HG03520 (cell line): ENCODE data around the gene CHRM3.

Experiments
- ATAC-seq: cut with Tn5 transposase; IDR thresholded peaks from one replicate; pipeline ENCODE4 v1.9.1; 2021; ENCODE audit warnings: mild to moderate bottlenecking, moderate library complexity; ENCODE audit not compliant: unreplicated experiment

The CHRM3 gene

GRCh38 chr1:239394107-239394506 is 7.7 kb downstream of the CHRM3 start:
- no peak for ATAC-seq

DNA sequence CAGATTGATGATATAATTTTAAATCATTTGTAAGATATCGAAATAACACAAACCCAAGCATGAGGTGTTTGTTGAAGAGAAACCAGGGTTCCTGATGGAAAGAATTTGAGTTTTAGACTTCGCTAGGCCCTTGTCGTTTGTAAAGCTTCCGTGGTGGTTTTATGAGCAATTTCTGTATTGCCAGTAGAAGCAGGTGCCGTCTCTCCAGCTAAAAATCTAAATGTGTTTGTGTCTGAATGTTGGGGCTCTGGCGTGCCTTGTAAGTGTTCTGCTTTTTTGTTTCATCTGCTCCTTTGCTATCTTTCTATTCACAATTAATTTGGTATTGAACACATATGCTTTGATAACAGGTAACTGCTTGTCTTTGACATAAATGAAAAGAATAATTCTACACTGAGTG is 27.5 kb downstream of the CHRM3 start:
- ATAC-seq, result no peak

- no peak for ATAC-seq
Measured at GRCh38 chr1:239417221-239417620, 30.9 kb downstream of the CHRM3 start.

GRCh38 chr1:239417986-239418640 is 31.7 kb downstream of the CHRM3 start:
- ATAC-seq, result no peak

GRCh38 chr1:239418681-239419080 is 32.3 kb downstream of the CHRM3 start:
- ATAC-seq, result no peak

GRCh38 chr1:239421811-239422210 is 35.4 kb downstream of the CHRM3 start:
- no peak for ATAC-seq

DNA sequence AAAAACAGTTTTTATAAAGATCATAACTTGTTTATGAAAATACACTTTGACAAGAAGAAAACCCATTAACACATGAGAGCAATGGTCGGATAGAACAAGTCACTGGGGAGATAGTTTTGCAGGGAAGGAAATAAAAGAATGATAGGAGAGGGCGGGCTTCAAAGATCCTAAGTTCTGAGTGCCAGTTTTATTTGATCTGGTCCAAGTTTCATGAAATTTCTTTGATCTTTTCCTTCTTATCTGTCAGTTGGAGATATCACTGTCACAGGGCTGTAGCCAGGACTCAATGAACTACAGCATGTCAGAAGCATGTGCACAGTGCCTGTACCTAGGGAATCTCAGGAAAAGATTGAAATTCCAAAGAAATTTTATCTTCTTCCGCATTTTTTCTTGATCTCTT is 36.5 kb downstream of the CHRM3 start:
- ATAC-seq, result no peak

DNA sequence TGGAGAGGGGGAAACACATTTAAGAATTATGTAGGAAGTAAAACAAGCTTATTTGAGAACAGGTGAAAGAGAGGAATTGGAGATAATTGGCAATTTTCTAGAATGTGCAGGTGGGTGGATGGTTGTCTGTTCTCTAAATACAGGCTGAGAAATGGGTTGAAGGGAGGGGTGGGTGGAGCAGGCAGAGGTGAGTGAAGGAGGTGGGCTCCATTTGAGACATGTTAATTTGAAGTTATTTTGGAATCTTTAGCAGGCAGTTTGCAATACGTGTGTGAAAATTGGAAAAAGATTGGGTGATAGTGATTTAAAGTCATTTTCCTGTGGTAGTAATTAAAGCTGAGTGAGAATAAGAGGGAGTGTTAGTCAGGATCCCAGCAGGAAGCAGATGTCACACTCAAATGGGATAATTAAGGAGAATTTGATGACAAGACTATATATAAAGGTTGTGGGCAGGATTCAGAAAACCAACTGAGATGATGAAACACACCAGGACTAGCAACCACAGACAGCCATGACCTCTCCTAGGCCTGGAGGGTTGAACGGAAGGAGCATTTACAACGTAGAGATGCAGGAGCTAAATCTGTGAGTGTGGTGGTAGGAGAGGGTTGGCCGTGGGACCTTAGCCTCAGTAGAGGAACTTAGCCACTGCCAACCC is 40.6 kb downstream of the CHRM3 start:
- ATAC-seq, result no peak

- ATAC-seq, result no peak
Measured at GRCh38 chr1:239427712-239428111, 41.3 kb downstream of the CHRM3 start.

GRCh38 chr1:239428120-239428710 is 41.8 kb downstream of the CHRM3 start:
- no peak for ATAC-seq

DNA sequence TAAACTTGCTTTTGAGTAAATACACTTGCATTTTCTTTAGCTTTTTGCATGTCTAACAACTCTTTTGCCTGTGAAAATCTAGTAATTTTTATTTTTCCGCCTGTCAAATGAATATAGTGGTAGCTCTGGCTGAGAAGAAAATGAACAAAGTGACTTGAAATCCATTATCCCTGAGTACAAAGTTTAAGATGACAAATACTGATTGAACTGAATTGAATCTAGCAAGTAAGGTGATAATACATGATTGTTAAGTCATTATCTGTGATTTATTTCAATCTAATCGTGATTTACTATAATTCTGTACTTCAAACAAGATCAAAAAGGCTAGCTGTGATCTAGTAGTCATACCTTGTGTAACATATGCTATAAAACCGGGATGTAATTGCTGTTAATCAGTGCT is 42.8 kb downstream of the CHRM3 start:
- no peak for ATAC-seq

GRCh38 chr1:239432255-239432654 is 45.9 kb downstream of the CHRM3 start:
- ATAC-seq, result no peak

DNA sequence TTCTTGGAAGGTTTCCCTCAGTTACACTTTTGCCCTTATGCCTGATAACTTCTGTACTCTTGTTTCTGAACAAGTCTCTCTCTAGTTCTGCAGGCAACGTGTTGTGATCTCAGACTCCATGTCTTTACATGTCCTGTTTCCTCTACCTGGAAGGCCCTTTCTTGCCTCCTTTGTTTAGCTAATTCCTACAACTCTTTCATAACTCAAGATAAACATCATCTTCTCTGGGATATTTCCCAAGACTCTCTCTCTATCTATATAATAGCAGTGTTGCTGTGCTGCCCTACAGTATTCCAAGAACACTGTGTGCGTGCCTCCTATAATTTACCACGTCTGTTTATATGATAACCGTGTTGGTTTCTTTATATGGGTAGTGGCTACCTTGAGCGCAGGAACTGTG is 47.8 kb downstream of the CHRM3 start:
- no peak for ATAC-seq
